Measurements from ENCODE around the gene TAF11L2.
"Not testable (repeated sequence)": the region's sequence is repeated elsewhere in the genome, so short reads cannot be mapped to it uniquely, and the experiment has no call there.

The TAF11L2 gene

DNA sequence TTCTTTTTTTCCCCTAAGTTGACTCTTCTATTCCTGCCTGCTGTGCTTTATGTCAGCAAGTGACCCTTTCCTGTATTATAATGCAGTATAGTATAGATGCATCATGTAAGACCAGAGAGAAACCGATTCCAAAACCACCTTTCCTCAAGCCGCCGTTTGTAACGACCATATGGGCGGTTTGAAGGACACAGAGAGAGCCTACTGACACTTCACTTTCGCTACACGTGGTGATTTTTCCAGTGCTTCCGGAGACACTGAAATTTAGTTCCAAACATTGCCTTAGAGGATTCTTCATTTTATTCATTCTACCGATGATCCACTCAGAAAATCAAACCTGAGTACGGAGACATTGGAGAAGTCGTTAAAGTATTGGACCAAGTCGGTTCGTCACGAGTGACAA, 21.5 kb downstream of the TAF11L2 start:
- not testable (repeated sequence) for H3K27ac ChIP-seq (ENCODE audit: low read depth, low read length); H3K36me3 ChIP-seq (ENCODE audit: control insufficient read depth in 5 of 5, insufficient read depth in 5 of 5, low read length in 5 of 5); H3K9me3 ChIP-seq (ENCODE audit: control insufficient read depth in 5 of 5, low read length in 5 of 5); H3K9ac ChIP-seq (ENCODE audit: low read length in 5 of 5); H3K4me3 ChIP-seq (ENCODE audit: low read depth in 1 of 5, low read length in 5 of 5); H3K27me3 ChIP-seq (ENCODE audit: control insufficient read depth in 5 of 5, insufficient read depth in 4 of 5, low read length in 5 of 5); H3K4me1 ChIP-seq (ENCODE audit: control insufficient read depth in 5 of 5, insufficient read depth in 5 of 5, low read length in 5 of 5)

DNA sequence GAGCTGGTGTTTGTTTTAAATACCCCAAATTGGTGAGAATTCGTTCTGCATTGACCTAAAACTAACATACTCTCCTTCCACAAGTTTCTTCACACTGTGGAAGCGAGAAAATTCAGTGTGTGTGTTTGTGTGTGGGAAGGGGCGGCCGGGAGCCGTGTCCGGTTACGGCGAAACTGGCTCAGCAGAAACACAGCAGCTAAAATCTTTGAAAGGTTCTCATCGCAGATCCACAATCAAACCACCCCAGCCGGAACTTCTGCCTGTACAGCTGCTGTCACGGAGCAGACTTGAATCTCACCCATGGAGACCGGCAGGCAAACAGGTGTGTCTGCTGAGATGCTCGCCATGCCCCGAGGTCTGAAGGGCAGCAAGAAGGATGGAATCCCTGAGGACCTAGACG, 23.5 kb downstream of the TAF11L2 start, which contains the start of gene TAF11L4:
Gene TAF11L4 (plus strand): TSS at position 301 of the 400 bp plus-strand sequence.
- not testable (repeated sequence) for H3K27ac ChIP-seq (ENCODE audit: low read depth, low read length); H3K9me3 ChIP-seq (ENCODE audit: control insufficient read depth in 5 of 5, low read length in 5 of 5); H3K4me3 ChIP-seq (ENCODE audit: low read depth in 1 of 5, low read length in 5 of 5); H3K36me3 ChIP-seq (ENCODE audit: control insufficient read depth in 5 of 5, insufficient read depth in 5 of 5, low read length in 5 of 5); H3K9ac ChIP-seq (ENCODE audit: low read length in 5 of 5); H3K4me1 ChIP-seq (ENCODE audit: control insufficient read depth in 5 of 5, insufficient read depth in 5 of 5, low read length in 5 of 5); H3K27me3 ChIP-seq (ENCODE audit: control insufficient read depth in 5 of 5, insufficient read depth in 4 of 5, low read length in 5 of 5)

DNA sequence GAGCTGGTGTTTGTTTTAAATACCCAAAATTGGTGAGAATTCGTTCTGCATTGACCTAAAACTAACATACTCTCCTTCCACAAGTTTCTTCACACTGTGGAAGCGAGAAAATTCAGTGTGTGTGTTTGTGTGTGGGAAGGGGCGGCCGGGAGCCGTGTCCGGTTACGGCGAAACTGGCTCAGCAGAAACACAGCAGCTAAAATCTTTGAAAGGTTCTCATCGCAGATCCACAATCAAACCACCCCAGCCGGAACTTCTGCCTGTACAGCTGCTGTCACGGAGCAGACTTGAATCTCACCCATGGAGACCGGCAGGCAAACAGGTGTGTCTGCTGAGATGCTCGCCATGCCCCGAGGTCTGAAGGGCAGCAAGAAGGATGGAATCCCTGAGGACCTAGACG, 26.9 kb downstream of the TAF11L2 start, which contains the start of gene TAF11L5:
Gene TAF11L5 (plus strand): TSS at position 301 of the 400 bp plus-strand sequence.
- not testable (repeated sequence) for H3K4me3 ChIP-seq (ENCODE audit: low read depth in 1 of 5, low read length in 5 of 5); H3K9ac ChIP-seq (ENCODE audit: low read length in 5 of 5); H3K4me1 ChIP-seq (ENCODE audit: control insufficient read depth in 5 of 5, insufficient read depth in 5 of 5, low read length in 5 of 5); H3K36me3 ChIP-seq (ENCODE audit: control insufficient read depth in 5 of 5, insufficient read depth in 5 of 5, low read length in 5 of 5); H3K9me3 ChIP-seq (ENCODE audit: control insufficient read depth in 5 of 5, low read length in 5 of 5); H3K27me3 ChIP-seq (ENCODE audit: control insufficient read depth in 5 of 5, insufficient read depth in 4 of 5, low read length in 5 of 5); H3K27ac ChIP-seq (ENCODE audit: low read depth, low read length)

DNA sequence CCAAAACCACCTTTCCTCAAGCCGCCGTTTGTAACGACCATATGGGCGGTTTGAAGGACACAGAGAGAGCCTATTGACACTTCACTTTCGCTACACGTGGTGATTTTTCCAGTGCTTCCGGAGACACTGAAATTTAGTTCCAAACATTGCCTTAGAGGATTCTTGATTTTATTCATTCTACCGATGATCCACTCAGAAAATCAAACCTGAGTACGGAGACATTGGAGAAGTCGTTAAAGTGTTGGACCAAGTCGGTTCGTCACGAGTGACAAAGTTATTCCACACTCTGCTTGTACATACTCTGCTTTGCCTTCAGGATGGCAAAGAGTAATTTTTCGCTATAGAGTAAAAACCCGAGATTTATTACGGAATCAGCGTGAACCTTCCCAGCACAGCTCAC, 28.5 kb downstream of the TAF11L2 start:
- H3K36me3 ChIP-seq (ENCODE audit: control insufficient read depth in 5 of 5, insufficient read depth in 5 of 5, low read length in 5 of 5); H3K9ac ChIP-seq (ENCODE audit: low read length in 5 of 5); H3K4me3 ChIP-seq (ENCODE audit: low read depth in 1 of 5, low read length in 5 of 5); H3K27ac ChIP-seq (ENCODE audit: low read depth, low read length); H3K9me3 ChIP-seq (ENCODE audit: control insufficient read depth in 5 of 5, low read length in 5 of 5); H3K4me1 ChIP-seq (ENCODE audit: control insufficient read depth in 5 of 5, insufficient read depth in 5 of 5, low read length in 5 of 5); H3K27me3 ChIP-seq (ENCODE audit: control insufficient read depth in 5 of 5, insufficient read depth in 4 of 5, low read length in 5 of 5): not testable (repeated sequence)

DNA sequence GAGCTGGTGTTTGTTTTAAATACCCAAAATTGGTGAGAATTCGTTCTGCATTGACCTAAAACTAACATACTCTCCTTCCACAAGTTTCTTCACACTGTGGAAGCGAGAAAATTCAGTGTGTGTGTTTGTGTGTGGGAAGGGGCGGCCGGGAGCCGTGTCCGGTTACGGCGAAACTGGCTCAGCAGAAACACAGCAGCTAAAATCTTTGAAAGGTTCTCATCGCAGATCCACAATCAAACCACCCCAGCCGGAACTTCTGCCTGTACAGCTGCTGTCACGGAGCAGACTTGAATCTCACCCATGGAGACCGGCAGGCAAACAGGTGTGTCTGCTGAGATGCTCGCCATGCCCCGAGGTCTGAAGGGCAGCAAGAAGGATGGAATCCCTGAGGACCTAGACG, 30.3 kb downstream of the TAF11L2 start, which contains the start of gene TAF11L6:
Gene TAF11L6 (plus strand): TSS at position 301 of the 400 bp plus-strand sequence.
- H3K4me1 ChIP-seq (ENCODE audit: control insufficient read depth in 5 of 5, insufficient read depth in 5 of 5, low read length in 5 of 5); H3K9ac ChIP-seq (ENCODE audit: low read length in 5 of 5); H3K27me3 ChIP-seq (ENCODE audit: control insufficient read depth in 5 of 5, insufficient read depth in 4 of 5, low read length in 5 of 5); H3K27ac ChIP-seq (ENCODE audit: low read depth, low read length); H3K36me3 ChIP-seq (ENCODE audit: control insufficient read depth in 5 of 5, insufficient read depth in 5 of 5, low read length in 5 of 5); H3K9me3 ChIP-seq (ENCODE audit: control insufficient read depth in 5 of 5, low read length in 5 of 5); H3K4me3 ChIP-seq (ENCODE audit: low read depth in 1 of 5, low read length in 5 of 5): not testable (repeated sequence)
